CD14-positive monocyte (primary cell): ENCODE data around the gene IKBIP. TPM values are rescaled to one million over a fixed set of nuclear protein-coding genes. Genes with fewer than 3 reads are reported as not detected.
"Not testable (repeated sequence)": the region's sequence is repeated elsewhere in the genome, so short reads cannot be mapped to it uniquely, and the experiment has no call there.

Source experiments
- DNase-seq, 3 donors: peaks; one replicate each; pipeline ENCODE4 v3.0.0-alpha.2; 2011 to 2022
- H2AFZ ChIP-seq: 2 replicates; pipeline ENCODE4 v1.6.0; 2012; ENCODE audit warnings: mild to moderate bottlenecking, low read depth, low read length, inconsistent platforms; ENCODE audit not compliant: insufficient read depth, poor library complexity, severe bottlenecking
- H3K27ac ChIP-seq, 2 donors: 1 replicate in 1 of 2; 2 replicates in 1 of 2; pipeline ENCODE4 v1.5.1; 2012 to 2013; ENCODE audit warnings: low read length in 2 of 2, control low read depth in 1 of 2, inconsistent platforms in 1 of 2, low read depth in 1 of 2, mild to moderate bottlenecking in 1 of 2
- H3K27me3 ChIP-seq, 2 donors: one replicate each; pipeline versions ENCODE4 v1.6.0 to v1.6.1; 2011 to 2013; ENCODE audit warnings: low read length in 2 of 2; ENCODE audit not compliant: control insufficient read depth in 2 of 2, insufficient read depth in 2 of 2
- H3K36me3 ChIP-seq, 2 donors: replicated peaks in 1 of 2; 1 replicate in 1 of 2; 2 replicates in 1 of 2; pipeline versions ENCODE4 v1.5.1 to v1.6.1; 2012 to 2013; ENCODE audit warnings: low read length in 2 of 2, control low read depth in 1 of 2, inconsistent platforms in 1 of 2, mild to moderate bottlenecking in 1 of 2; ENCODE audit not compliant: insufficient read depth in 2 of 2, control insufficient read depth in 1 of 2
- H3K4me1 ChIP-seq, 2 donors: 1 replicate in 1 of 2; 2 replicates in 1 of 2; pipeline versions ENCODE4 v1.5.1 to v1.6.1; 2012 to 2013; ENCODE audit warnings: low read length in 2 of 2, control low read depth in 1 of 2, inconsistent platforms in 1 of 2, mild to moderate bottlenecking in 1 of 2, moderate library complexity in 1 of 2; ENCODE audit not compliant: insufficient read depth in 2 of 2, control insufficient read depth in 1 of 2
- H3K4me2 ChIP-seq: replicated peaks from 2 replicates; pipeline ENCODE3; 2012; ENCODE audit warnings: low read length, moderate library complexity, mild to moderate bottlenecking; ENCODE audit not compliant: poor library complexity, severe bottlenecking; ENCODE audit errors: extremely low read depth
- H3K4me3 ChIP-seq, 3 experiments: fragments of 200-600 bp in 1 of 3; sonication (generic) in 1 of 3; replicated peaks in 1 of 3; 1 replicate in 2 of 3; 2 replicates in 1 of 3; pipeline ENCODE4 v1.5.1; 2011 to 2013; ENCODE audit warnings: low read length in 3 of 3, mild to moderate bottlenecking in 3 of 3, control low read depth in 2 of 3, low read depth in 2 of 3, inconsistent platforms in 1 of 3, moderate library complexity in 1 of 3
- H3K79me2 ChIP-seq: 2 replicates; pipeline ENCODE4 v1.6.0; 2012; ENCODE audit warnings: mild to moderate bottlenecking, control low read depth, inconsistent platforms, low read length, moderate library complexity; ENCODE audit not compliant: insufficient read depth
- H3K9ac ChIP-seq: 2 replicates; pipeline ENCODE4 v1.6.0; 2017; ENCODE audit warnings: low read length, mild to moderate bottlenecking; ENCODE audit not compliant: insufficient read depth, poor library complexity, severe bottlenecking
- H3K9me3 ChIP-seq, 2 donors: replicated peaks in 1 of 2; 1 replicate in 1 of 2; 2 replicates in 1 of 2; pipeline versions ENCODE4 v1.5.1 to v1.6.1; 2012 to 2013; ENCODE audit warnings: low read length in 2 of 2, control low read depth in 1 of 2; ENCODE audit not compliant: control insufficient read depth in 1 of 2, insufficient read depth in 1 of 2
- H4K20me1 ChIP-seq: 2 replicates; pipeline ENCODE4 v1.6.0; 2012; ENCODE audit warnings: mild to moderate bottlenecking, low read length, control low read depth, moderate library complexity; ENCODE audit not compliant: insufficient read depth
- H3K27ac Mint-ChIP-seq, 7 donors: one replicate each; pipeline ENCODE4 v1.8.0; 2020; ENCODE audit warnings: mild to moderate bottlenecking in 7 of 7, mixed read lengths in 7 of 7, moderate library complexity in 6 of 7, inconsistent platforms in 2 of 7
- H3K27me3 Mint-ChIP-seq, 3 donors: one replicate each; pipeline ENCODE4 v1.8.0; 2021 to 2022; ENCODE audit warnings: low read depth in 3 of 3, mild to moderate bottlenecking in 3 of 3, mixed read lengths in 3 of 3, moderate library complexity in 3 of 3, inconsistent platforms in 1 of 3
- H3K36me3 Mint-ChIP-seq, 2 donors: one replicate each; pipeline ENCODE4 v1.8.0; 2020; ENCODE audit warnings: mixed read lengths in 2 of 2, inconsistent platforms in 1 of 2, mild to moderate bottlenecking in 1 of 2
- H3K4me1 Mint-ChIP-seq: one replicate; pipeline ENCODE4 v1.8.0; 2020; ENCODE audit warnings: mild to moderate bottlenecking, mixed read lengths
- H3K4me3 Mint-ChIP-seq, 2 donors: one replicate each; pipeline ENCODE4 v1.8.0; 2020; ENCODE audit warnings: mild to moderate bottlenecking in 2 of 2, mixed read lengths in 2 of 2, moderate library complexity in 1 of 2
- H3K9me3 Mint-ChIP-seq, 7 donors: one replicate each; pipeline ENCODE4 v1.8.0; 2020 to 2022; ENCODE audit warnings: mixed read lengths in 7 of 7, mild to moderate bottlenecking in 6 of 7, moderate library complexity in 6 of 7, inconsistent platforms in 2 of 7
- CTCF ChIP-seq: fragments of 200-600 bp; IDR thresholded peaks from one replicate; pipeline ENCODE4 v1.8.0; 2022; ENCODE audit warnings: antibody characterized with exemption, mild to moderate bottlenecking
- WGBS: methylation state at CpG from one replicate; pipeline ENCODE4 v1.1.5; 2013; ENCODE audit warnings: missing lambda C conversion rate; ENCODE audit not compliant: insufficient coverage; 5-methylcytosine and 5-hydroxymethylcytosine counted together
- intact Hi-C, 2 donors: fragments of 100-400 bp; cut with micrococcal nuclease; formaldehyde crosslinking; loops; one replicate each; pipeline versions ENCODE4 v1.15.0 to v1.15.1; 2023
- polyA plus RNA-seq, 3 donors: library from polyadenylated mRNA; depleted of rRNA in 1 of 3; unstranded in 2 of 3; stranded (reverse) in 1 of 3; fragments of 300-500 nt in 2 of 3; fragments of >200 nt in 1 of 3; fragmentation: Illumina TruSeq in 2 of 3; gene quantifications; 1 replicate in 2 of 3; 2 replicates in 1 of 3; pipeline ENCODE4 v1.2.3, GENCODE V29; 2012 to 2021

The IKBIP gene
- polyA plus RNA-seq, 3 donors = 4.6 to 22.1 (median 18.4) TPM

GRCh38 chr12:98601924-98602323 lies 42.7 kb downstream of the IKBIP start:
- peaks cover 66 to 73% of the 10 kb centered on the region in 2 donors for H3K36me3 ChIP-seq
- intact Hi-C loops = no loop called here
- H3K9me3 Mint-ChIP-seq = no peaks in the 10 kb centered on the region
- peaks cover 40% of the 10 kb centered on the region for H3K79me2 ChIP-seq
- no peak overlapping the region for H3K4me3 ChIP-seq
- H3K27ac ChIP-seq = peak overlapping the region in 1 of 2 donors; percentile 23
- no peak for DNase-seq
- H3K4me2 ChIP-seq = no peak overlapping the region
- H3K4me3 Mint-ChIP-seq = no peak overlapping the region
- H3K27ac Mint-ChIP-seq = no peak overlapping the region
- peaks cover 48% of the 10 kb centered on the region for H4K20me1 ChIP-seq
- no peaks in the 10 kb centered on the region for H3K27me3 Mint-ChIP-seq
- TF ChIP-seq CTCF = no peak
- no peaks in the 10 kb centered on the region for H3K9me3 ChIP-seq
- H2AFZ ChIP-seq = no peak overlapping the region
- peaks cover under 1 to 11% of the 10 kb centered on the region in 2 donors for H3K4me1 ChIP-seq
- no peaks in the 10 kb centered on the region for H3K27me3 ChIP-seq
- H3K9ac ChIP-seq = no peak overlapping the region
- peaks cover 59 to 70% of the 10 kb centered on the region in 2 donors for H3K36me3 Mint-ChIP-seq
- peaks cover 7% of the 10 kb centered on the region for H3K4me1 Mint-ChIP-seq
- 93% methylated on average over 7 of the region's 8 CpGs for WGBS

GRCh38 chr12:98597313-98597712 lies 47.3 kb downstream of the IKBIP start:
- H3K36me3 ChIP-seq = peaks cover 69 to 71% of the 10 kb centered on the region in 2 donors
- H3K36me3 Mint-ChIP-seq = peaks cover 55 to 67% of the 10 kb centered on the region in 2 donors
- H3K27ac Mint-ChIP-seq = peak overlapping the region in 2 of 7 donors; percentile 46 to 56
- peaks cover 24% of the 10 kb centered on the region for H3K4me1 Mint-ChIP-seq
- H3K27me3 Mint-ChIP-seq, intact Hi-C loops, H3K27ac ChIP-seq, H3K27me3 ChIP-seq, H3K9me3 Mint-ChIP-seq, H2AFZ ChIP-seq, H3K4me2 ChIP-seq, H3K9me3 ChIP-seq, H3K4me3 ChIP-seq, H3K4me3 Mint-ChIP-seq, H3K9ac ChIP-seq, DNase-seq: not testable (repeated sequence)
- peaks cover 70% of the 10 kb centered on the region for H4K20me1 ChIP-seq
- 100% methylated on average over 2 of the region's 5 CpGs for WGBS
- peaks cover 18 to 27% of the 10 kb centered on the region in 2 donors for H3K4me1 ChIP-seq
- peaks cover 75% of the 10 kb centered on the region for H3K79me2 ChIP-seq
